Hematopoietic multipotent progenitor cell (in vitro differentiated cells): ENCODE data around the gene GGTLC3. TPM values are rescaled to one million over a fixed set of nuclear protein-coding genes. Genes with fewer than 3 reads are reported as not detected.
"Not testable (repeated sequence)": the region's sequence is repeated elsewhere in the genome, so short reads cannot be mapped to it uniquely, and the experiment has no call there.

Experiments
- DNase-seq, 3 donors: peaks; one replicate each; pipeline ENCODE4 v3.0.0-alpha.2; 2011 to 2015; ENCODE audit warnings: low read depth in 2 of 3, low spot score in 2 of 3
- total RNA-seq: library from RNA; depleted of rRNA; stranded (reverse); fragments of >200 nt; gene quantifications from one replicate; pipeline ENCODE4 v1.2.3, GENCODE V29; 2012

The GGTLC3 gene
- total RNA-seq, 1 donor: not detected

DNA sequence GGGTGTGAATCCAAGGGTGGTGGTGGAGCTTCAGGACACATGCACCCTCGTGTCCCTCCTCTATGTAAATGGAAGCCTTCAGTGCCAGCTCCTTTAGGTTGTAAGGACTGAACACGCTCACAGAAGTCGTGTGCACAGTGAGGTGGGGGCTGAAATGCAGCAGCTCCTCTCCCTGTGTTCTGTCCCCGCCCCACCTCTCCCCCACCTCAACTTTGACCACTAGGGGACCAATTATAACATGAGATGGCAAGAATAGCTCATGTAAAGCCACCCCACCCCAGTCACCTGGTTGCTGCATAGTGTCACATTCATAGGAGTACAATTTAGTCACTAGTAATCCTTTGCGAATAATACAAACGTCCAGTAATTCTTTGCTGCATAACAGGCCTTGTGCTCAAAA is 4.8 kb upstream of the GGTLC3 start:
- not testable (repeated sequence) for DNase-seq

- DNase-seq: not testable (repeated sequence)
Measured at GRCh38 chr22:18513454-18513853, 4.5 kb downstream of the GGTLC3 start.

- DNase-seq: not testable (repeated sequence)
Measured at GRCh38 chr22:18512378-18512777, 5.6 kb downstream of the GGTLC3 start.

DNA sequence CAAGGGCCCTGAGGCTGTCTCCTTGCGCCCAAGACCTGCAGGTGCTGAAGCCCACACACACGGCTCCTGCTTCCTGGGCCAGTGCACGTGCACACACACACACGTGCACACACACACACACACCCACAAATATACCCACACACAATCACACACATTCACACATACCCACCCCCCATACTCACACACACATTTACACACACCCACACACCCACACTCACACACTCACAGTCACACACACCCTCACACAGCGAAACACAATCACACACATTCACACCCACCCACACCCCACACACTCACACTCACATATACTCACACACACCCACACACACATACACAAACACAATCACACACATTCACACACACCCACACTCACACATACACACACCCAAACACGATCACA is 6.6 kb downstream of the GGTLC3 start:
- not testable (repeated sequence) for DNase-seq

DNA sequence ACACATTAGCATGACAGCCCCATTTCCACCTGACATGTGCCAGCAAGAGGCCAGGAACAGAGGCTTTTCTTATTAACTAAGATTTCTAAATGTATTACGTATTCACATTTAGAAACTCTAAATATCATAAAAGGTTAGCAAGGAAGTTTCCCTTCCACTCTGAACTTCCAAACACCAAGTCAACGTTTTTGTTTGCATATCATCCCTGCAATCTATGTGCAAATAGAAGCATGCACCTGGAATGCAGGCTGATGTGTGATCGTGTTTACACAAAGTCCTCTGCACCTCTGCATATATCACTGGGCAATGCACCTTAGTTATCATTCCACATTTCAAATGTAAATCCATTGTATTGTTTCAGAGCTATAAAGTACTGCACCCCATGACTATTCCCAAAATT is 21.7 kb downstream of the GGTLC3 start:
- DNase-seq: not testable (repeated sequence)

Other genes starting within 250 kb of the GGTLC3 start
- gene TMEM191B, start 9.6 kb upstream of the GGTLC3 start, total RNA-seq: 1.3 TPM
- gene RIMBP3, start 93.8 kb upstream of the GGTLC3 start, total RNA-seq: 7.3 TPM